ENCODE results near the gene TUBGCP2.
A peak's percentile ranks its signal among the peaks of the same experiment; 100 is the strongest.

The TUBGCP2 gene

DNA sequence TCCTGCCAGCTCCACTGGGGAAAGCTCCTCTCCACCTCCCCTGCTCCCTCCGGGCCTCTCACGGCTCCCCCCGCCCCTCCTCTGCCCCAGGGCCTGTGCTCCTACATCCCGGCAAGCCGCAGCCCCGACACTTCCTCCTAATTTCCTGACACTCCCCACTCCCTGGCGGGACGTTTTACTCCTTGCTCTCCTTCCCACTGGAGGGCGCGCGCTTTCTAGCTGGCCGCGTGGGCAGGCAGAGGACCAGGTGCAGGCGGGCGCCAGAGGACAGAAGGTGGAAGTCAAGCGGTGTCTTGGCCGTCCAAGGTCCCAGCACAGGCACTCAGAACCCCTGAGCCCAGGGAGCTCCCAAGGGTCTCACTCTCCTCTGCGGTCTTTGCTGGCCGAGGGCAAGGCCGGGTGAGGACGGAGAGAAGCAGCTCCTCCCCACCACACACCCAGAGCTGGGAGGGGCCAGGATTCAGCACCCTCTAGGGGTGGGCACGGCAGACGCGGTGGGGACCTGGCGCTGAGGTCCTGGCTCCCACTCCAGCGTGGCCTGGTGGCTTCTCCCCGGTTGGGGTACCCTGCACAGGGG lies 51.1 kb downstream of the TUBGCP2 start:
- H3K4me3 ChIP-seq (ENCODE audit: low read depth, low read length): no peak overlapping the region
- DNase-seq (ENCODE audit: low read depth): no peak
- in situ Hi-C loops (cut with HindIII; ENCODE audit: low sequenced_read_pairs): no loop called here
- TF ChIP-seq, protein P1, sequence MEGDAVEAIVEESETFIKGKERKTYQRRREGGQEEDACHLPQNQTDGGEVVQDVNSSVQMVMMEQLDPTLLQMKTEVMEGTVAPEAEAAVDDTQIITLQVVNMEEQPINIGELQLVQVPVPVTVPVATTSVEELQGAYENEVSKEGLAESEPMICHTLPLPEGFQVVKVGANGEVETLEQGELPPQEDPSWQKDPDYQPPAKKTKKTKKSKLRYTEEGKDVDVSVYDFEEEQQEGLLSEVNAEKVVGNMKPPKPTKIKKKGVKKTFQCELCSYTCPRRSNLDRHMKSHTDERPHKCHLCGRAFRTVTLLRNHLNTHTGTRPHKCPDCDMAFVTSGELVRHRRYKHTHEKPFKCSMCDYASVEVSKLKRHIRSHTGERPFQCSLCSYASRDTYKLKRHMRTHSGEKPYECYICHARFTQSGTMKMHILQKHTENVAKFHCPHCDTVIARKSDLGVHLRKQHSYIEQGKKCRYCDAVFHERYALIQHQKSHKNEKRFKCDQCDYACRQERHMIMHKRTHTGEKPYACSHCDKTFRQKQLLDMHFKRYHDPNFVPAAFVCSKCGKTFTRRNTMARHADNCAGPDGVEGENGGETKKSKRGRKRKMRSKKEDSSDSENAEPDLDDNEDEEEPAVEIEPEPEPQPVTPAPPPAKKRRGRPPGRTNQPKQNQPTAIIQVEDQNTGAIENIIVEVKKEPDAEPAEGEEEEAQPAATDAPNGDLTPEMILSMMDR (IDR thresholded peaks at IDR 0.05; ENCODE audit: low read depth, low read length, missing control alignments): peak; percentile 52

DNA sequence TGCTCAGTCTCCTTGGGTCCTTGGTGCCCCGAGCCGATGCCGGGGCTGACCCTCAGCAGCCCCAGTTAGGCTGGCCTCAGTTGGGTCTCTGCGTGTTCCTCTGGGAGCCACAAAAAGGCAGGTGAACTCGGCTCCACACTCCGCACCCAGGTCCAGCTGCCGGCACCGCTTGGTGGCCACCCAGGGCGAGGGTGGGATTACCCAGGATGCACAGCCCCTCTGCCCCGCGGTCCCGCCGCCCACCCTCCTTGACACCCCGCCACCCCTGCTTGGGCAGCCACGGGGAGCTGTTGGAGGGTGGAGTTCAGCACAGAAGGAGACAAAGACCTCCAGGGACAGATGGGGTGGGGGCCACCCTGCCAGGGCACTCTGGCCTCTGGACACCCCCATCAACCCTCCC lies 53.3 kb downstream of the TUBGCP2 start:
- H3K4me3 ChIP-seq (ENCODE audit: low read depth, low read length): no peak overlapping the region
- DNase-seq (ENCODE audit: low read depth): no peak
- in situ Hi-C loops (cut with HindIII; ENCODE audit: low sequenced_read_pairs): no loop called here
- TF ChIP-seq, protein P1 (IDR thresholded peaks at IDR 0.05; ENCODE audit: low read depth, low read length, missing control alignments): no peak

DNA sequence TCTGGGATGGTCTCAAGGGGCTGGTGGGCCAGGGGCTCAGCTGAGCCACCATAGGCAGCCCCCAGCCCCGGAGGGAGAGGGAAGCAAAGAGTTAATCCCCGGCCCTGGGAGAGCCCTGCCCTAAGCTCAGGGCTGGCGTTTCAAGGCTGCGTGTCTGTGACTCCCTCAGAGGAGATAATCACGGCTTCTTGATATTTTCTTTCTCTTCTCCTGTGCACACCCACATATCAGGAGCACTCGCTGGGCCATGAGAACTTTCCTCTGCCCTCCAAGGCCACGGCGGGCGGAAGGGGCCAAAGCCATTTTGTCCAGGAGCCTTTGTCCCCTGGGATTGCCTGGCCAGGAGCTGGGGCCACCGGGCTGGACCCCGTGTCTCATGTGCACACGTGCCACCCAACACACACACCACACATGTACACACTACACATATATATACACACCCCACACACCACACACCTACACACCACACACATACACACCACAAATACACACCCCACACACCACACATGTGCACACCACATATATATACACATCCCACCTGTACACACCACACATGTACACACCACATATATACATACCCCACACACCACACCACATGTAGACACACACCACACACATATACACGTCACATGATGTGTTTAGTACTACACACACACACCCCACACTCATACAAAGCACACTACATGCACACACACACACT lies 54.1 kb downstream of the TUBGCP2 start:
- DNase-seq (ENCODE audit: low read depth): no peak
- TF ChIP-seq, protein P1 (IDR thresholded peaks at IDR 0.05; ENCODE audit: low read depth, low read length, missing control alignments): no peak
- H3K4me3 ChIP-seq (ENCODE audit: low read depth, low read length): no peak overlapping the region
- in situ Hi-C loops (cut with HindIII; ENCODE audit: low sequenced_read_pairs): no loop called here

DNA sequence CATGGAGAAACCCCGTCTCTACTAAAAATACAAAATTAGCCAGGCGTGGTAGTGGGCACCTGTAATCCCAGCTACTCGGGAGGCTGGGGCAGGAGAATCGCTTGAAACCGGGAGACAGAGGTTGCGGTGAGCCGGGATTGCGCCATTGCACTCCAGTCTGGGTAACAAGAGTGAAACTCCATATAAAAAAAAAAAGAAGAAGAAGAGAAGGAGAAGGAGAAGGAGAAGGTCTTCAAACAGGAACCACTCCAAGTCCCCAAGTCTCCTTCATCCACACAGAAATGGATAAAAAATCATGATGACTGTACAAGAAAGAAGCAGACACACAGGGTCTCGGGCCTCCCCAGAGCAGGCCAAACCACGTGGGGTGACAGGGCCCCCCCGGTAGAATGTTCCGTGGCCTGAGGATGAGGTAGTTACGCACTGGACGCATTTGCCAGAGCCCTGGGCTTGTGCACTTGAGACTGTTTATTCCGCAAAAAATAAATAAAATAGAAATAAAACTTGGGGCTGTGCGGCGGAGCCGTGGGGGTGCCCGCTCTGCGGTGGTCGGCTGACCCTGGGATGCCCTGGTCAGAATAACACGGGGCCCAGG lies 55.2 kb downstream of the TUBGCP2 start:
- TF ChIP-seq, protein P1 (IDR thresholded peaks at IDR 0.05; ENCODE audit: low read depth, low read length, missing control alignments): no peak
- H3K4me3 ChIP-seq (ENCODE audit: low read depth, low read length): no peak overlapping the region
- no peak for DNase-seq (ENCODE audit: low read depth)
- in situ Hi-C loops (cut with HindIII; ENCODE audit: low sequenced_read_pairs): no loop called here

DNA sequence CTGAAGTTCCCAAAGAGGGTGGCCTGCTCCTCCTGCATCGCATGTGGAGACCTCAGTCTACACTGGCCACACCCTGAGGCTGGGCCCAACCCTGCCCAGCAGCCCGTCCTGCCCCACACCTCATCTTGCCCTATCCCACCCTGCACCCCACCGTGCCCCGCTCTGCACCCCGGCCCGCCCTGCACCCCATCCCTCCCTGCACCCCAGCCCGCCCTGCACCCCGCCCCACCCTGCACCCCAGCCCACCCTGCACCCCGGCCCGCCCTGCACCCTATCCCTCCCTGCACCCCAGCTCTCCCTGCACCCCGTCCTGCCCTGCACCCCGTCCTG lies 56.5 kb downstream of the TUBGCP2 start:
- H3K4me3 ChIP-seq (ENCODE audit: low read depth, low read length): no peak overlapping the region
- in situ Hi-C loops (cut with HindIII; ENCODE audit: low sequenced_read_pairs): no loop called here
- DNase-seq (ENCODE audit: low read depth): no peak
- TF ChIP-seq, protein P1 (IDR thresholded peaks at IDR 0.05; ENCODE audit: low read depth, low read length, missing control alignments): no peak

DNA sequence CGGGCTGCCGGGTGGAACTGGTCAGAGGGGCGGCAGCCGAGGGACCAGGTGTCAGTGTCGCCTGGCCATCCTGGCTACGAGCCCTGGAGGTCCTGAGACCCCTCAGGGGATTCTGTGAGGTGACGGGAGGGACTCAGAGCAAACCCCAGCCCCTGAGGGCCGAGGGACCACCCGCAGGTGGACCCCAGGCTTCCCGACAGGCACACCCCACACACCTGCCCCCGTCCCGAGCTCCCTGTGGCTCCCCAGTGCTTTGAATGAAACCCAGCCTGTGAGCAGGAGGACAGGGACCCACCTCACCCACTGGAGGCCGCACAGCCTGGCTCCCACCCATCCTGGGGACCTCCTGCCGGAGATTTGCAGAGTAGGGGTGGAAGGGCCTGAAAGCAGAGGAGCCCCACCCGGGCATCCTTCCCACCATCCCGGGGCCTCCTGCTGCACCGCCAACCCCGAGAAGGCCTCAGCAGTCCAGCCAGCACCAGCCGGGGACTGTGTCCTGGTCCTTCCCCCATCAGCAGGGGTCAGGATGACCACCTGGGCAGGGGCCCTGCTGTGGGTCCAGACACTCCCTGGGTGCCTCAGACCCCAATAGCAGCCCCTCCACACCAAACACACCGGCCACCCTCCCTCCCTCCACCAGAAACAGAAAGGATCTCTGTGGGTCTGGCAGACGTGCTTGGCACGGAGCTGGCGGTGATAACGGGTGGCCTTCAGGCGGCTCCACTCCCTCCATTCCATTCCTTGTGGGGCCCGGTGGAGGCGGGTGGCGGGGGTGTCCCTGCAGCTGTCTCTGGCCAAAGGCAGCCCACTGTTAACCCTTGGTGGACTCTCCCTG lies 57.1 kb downstream of the TUBGCP2 start:
- H3K4me3 ChIP-seq (ENCODE audit: low read depth, low read length): no peak overlapping the region
- no peak for DNase-seq (ENCODE audit: low read depth)
- TF ChIP-seq, protein P1 (IDR thresholded peaks at IDR 0.05; ENCODE audit: low read depth, low read length, missing control alignments): no peak
- in situ Hi-C loops (cut with HindIII; ENCODE audit: low sequenced_read_pairs): no loop called here
